GM12875 (cell line): ENCODE results near the gene PPP3CA.

Source experiments
- H3K4me3 ChIP-seq: one replicate; pipeline ENCODE4 v1.5.1; 2011; ENCODE audit warnings: low read depth, low read length, control low read depth
- TF ChIP-seq, protein P1 (sequence below): IDR thresholded peaks from 2 replicates; pipeline ENCODE4 v1.5.1; 2011; ENCODE audit warnings: low read depth, mild to moderate bottlenecking, control low read depth, inconsistent platforms, low read length, moderate library complexity, borderline replicate concordance; ENCODE audit not compliant: insufficient read depth

PPP3CA gene

DNA sequence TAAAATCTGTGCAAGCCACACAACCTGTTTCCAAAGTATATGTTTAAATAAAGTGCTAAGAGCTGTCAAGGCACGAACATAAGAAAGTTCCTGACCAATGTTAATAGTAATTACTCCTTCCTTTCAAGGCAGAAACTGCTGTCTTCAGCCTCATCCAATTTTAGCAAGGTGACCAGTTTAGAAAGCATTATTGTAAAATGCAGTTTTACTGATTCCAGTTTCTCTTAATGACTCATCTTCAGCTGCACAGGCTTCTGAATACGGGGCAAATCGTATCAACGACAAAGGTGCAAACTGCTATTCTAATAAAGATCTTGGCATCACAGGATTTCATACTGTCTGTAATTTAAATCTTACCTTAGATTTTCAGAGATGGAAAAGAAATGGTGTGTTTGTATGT lies 87.5 kb downstream of the PPP3CA start:
- no peak overlapping the region for H3K4me3 ChIP-seq
- TF ChIP-seq, protein P1, sequence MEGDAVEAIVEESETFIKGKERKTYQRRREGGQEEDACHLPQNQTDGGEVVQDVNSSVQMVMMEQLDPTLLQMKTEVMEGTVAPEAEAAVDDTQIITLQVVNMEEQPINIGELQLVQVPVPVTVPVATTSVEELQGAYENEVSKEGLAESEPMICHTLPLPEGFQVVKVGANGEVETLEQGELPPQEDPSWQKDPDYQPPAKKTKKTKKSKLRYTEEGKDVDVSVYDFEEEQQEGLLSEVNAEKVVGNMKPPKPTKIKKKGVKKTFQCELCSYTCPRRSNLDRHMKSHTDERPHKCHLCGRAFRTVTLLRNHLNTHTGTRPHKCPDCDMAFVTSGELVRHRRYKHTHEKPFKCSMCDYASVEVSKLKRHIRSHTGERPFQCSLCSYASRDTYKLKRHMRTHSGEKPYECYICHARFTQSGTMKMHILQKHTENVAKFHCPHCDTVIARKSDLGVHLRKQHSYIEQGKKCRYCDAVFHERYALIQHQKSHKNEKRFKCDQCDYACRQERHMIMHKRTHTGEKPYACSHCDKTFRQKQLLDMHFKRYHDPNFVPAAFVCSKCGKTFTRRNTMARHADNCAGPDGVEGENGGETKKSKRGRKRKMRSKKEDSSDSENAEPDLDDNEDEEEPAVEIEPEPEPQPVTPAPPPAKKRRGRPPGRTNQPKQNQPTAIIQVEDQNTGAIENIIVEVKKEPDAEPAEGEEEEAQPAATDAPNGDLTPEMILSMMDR, result no peak

DNA sequence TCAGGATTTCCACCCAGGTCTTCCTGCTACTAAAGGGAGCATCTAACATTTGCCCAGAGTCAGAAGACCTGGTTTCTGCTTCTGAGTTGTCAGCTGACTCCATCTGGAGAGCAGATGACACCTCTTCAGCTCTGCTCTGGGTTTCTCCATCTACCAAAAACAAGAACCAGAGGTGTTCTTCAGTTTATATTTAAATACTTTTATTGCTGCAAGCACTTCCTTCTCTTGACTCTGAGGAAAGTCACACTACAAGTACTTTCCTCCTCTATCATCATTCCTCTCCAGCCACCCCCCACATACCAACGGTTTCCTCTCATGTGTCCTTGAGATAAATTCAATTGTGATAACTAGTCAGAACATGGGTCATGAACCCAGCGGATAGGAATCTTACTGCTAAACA lies 88.4 kb downstream of the PPP3CA start:
- TF ChIP-seq, protein P1, result no peak

DNA sequence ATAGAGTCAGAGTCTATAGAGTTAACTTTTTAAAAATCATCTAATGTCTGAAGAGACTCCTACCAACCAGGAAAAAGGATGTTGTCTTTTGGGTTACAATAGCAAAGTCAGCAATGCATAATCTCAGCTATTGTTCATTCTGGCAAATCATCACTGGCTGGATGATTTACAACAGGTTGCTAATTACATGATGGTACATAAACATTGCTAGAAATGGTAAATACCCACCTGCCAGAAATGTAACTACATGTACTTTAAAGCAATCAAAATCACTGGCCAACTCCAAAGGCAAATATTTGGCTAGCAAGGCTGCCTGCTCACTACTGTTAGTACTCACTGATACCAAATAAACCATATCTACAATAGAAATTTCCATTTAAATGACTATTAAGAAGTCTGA lies 91.1 kb downstream of the PPP3CA start:
- no peak overlapping the region for H3K4me3 ChIP-seq
- TF ChIP-seq, protein P1, result no peak

More for the DNA sequence above, 88.4 kb downstream of the PPP3CA start:
- no peak overlapping the region for H3K4me3 ChIP-seq

DNA sequence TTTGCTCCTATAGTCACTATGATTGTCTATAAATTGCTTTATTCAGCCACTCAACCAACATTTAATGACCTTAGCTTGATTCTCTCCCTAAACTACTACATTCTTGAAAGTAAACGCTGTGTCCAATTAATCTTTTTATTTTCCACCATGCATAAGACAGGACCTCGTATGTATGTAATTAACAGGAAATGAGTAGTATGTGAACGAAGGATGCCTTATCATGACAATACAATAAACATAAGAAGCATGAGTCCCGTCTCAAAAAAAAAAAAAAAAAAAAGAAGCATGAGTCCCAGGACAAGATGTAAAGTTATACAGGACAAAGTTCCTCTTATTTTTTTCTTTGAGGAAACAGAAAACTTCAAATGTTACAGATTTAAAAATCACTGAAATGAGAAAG lies 92.5 kb downstream of the PPP3CA start:
- TF ChIP-seq, protein P1, result no peak
- no peak overlapping the region for H3K4me3 ChIP-seq

DNA sequence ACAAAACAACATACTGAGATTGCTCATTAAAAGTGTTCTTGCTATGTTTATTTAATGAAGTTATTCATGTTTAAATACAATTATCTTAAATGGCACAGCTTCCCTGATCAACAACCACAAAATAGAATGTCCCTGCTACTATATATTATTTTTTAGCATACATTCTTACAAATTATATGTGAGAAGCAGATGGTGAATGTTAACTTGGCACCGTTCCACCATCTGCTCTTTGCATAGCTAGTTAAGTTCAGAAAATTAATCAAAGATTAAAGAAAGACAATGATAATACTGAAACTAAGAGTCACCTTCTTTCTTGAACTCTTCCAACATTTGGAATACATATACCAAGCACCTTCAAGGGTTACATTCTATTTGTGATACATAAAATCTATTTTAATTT lies 94.2 kb downstream of the PPP3CA start:
- no peak overlapping the region for H3K4me3 ChIP-seq
- TF ChIP-seq, protein P1, result no peak

DNA sequence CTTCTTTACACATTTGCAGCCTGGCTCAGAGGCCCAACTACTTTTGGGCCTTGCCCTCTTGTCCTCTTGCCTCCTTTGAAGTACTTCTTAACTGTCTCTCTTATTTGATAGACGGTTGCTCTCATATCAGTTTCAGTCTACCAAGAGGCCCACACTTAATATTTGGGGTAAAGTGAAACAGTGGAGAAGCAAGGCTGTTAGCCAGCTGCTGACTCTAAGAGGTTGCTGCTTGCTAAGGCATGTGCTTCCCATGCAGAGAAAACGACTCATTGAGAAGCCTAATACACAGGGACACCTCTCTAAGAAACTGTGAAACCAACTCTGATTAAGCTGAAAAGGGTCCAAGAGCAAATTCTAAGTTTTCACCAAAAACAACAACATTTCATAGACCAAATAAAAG lies 94.6 kb downstream of the PPP3CA start:
- TF ChIP-seq, protein P1, result no peak
- no peak overlapping the region for H3K4me3 ChIP-seq

DNA sequence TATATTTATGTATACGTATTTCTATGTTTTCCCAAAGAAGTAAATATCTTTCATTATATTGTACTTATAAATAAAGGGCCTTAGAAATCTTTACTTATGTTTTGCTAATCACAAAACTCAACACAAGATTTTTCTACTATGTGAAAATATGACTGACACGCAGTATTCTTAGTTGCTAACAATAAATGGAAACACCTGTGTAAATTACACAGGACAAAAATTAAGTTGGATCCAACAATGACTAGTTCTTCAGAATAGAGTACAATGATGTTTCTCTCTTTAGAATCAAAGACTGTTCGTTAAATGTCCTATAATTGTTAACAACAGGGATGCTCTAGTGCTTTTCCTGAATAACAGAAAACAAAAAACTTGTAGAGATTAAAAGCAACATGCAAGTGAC lies 96.1 kb downstream of the PPP3CA start:
- TF ChIP-seq, protein P1, result no peak
- no peak overlapping the region for H3K4me3 ChIP-seq
